Endometrium (tissue), 2 donors: ENCODE data around the gene PDGFB.

ENCODE experiments used
- FAIRE-seq: peaks from 2 replicates; lab custom pipeline; 2012; peaks lifted over from hg19 to GRCh38; lab: Jason Lieb, UNC
- donor health status: control.
- donor health status: control.

PDGFB gene

GRCh38 chr22:39253435-39254070 lies 8.8 kb upstream of the PDGFB start:
- FAIRE-seq: no peak

- FAIRE-seq: no peak
These were observed 8.0 kb upstream of the PDGFB start for GRCh38 chr22:39252461-39253434.

DNA sequence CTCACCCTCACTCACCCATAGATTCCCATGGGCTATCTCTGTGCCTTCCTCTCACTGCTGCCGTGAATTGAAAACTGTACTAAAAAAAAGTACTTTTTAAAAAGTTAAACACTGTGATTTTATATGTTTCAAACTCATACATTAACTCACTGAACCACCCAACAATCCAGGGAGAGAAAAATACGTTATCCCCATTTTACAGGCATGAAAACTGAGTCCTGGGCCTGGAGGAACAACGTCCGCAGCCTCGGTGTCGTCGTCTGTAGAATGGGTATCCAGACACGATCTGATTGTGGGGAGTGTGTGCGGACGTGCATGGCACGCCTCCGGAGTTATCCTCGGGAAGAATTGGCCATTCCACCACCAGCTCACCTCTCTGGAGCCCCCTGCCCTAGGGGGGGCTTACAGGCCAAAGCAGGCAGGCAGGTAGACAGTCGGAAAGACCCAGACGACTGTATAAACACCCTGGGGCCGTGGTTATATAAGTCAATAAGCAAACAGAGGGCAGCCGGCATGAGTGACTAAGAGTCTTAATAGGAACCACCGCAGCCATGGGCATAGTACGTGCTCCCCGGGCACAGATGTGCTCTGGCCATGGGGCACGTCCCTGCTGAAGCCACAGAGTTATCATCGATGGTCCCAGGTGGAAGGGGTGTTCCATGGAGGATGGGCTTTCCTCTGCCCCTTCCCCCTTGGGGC lies 7.1 kb upstream of the PDGFB start:
- FAIRE-seq: no peak

DNA sequence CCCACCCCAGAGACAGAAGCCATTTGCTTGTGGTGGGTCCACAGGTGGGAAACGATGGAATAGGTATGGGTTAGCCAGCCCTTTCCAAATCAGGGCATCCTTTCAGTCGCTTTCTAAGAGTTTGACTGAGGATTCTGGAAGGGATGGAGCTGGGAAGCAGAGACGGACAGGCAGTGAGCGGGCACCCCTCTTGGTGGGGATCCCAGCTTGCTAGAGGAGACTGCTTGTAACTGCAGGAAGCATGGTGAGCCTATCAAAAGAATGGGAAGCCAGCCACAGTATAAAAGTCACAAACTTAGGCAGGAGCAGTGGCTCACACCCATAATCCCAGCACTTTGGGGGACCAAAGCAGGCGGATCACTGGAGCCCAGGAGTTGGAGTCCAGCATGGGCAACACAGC lies 6.1 kb upstream of the PDGFB start:
- FAIRE-seq: no peak

DNA sequence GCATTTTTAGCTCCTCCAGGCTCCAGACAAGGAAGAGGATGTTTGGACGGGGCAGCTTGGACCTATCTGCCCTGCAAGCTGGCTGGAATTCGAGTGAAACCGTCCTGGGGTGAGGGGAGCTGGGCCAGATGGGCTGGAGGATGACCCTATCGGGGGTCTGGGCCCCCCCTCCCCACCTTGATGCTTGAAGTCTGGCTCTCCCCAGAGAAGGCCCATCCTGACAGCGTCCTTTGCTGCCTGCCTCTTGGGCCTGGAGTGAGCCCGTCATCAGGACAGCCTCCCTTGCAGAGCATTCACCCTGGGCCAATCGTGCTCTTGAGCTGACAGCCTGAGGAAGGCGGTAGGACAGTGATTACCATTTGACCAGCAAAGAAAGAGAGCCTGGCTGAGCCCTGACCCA lies 5.3 kb upstream of the PDGFB start:
- FAIRE-seq: no peak

DNA sequence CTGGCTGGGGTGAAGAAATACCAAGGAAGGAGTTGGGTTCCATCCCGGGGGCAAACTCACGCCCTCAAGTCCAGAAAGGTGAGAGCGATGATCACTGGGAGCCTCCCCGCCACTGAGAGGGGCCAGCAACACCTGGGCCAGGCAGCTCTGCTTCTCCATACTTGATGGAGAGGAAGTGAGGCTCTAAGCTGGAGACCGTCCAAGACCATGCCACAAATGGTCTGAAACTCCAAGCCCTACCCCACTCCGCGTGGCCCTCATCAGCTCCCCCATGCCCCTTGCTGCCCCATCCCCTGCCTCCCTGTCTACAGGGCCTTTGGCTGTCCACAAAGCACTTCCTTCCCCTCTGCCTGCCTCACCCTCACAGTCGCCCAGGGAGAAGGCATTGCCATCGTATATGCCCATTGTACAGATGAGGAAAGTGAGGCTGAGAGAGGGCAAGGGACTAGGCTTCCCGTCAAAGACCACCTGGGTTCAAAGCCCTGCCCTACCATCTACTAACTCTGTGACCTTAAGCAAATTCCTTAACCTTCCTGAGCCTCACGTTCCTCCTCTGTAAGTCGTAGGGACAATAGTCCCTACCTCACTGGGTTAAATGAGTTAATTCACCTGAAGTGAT lies 4.4 kb upstream of the PDGFB start:
- no peak for FAIRE-seq

DNA sequence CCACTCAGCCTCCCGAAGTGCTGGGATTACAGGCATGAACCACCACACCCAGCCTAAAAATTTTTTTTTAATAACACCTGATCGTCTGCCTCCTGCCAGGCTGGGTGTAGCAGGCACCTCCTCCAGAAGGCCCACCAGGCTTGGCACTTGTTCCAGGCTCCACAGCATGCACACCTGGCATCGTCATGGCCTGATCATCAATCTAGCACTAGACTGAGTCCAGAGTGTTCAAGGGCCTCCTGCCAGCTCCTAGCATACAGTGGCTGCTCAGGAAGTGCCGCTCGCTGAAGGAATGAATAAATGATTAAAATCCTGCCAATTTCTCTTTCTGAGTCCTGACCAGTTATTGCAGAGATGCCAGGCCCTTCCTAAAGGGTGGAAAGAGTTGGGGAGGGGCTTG lies 3.5 kb upstream of the PDGFB start:
- no peak for FAIRE-seq

GRCh38 chr22:39247361-39247760 lies 2.6 kb upstream of the PDGFB start:
- no peak for FAIRE-seq

GRCh38 chr22:39246690-39247332 lies 2.0 kb upstream of the PDGFB start:
- FAIRE-seq: no peak

DNA sequence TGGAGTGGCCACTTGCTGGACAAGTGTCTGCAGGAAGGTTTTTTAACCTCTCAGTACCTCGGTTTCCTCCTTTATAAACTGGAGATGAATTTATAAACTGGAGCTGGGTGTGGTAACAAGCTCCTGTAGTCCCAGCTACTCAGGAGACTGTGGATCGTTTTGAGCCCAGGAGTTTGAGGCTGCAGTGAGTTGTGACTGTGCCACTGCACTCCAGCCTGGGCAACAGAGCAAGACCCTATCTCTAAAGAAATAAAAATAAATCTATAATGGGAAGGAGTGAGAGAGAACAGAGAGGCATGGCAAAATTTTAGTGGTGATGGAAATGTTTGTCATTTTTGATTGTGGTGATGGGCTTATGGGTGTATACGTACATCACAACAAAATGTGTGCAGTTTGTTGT lies 1.4 kb upstream of the PDGFB start:
- FAIRE-seq: no peak

- FAIRE-seq: no peak
These were observed 603 bp upstream of the PDGFB start for GRCh38 chr22:39245130-39246039.

DNA sequence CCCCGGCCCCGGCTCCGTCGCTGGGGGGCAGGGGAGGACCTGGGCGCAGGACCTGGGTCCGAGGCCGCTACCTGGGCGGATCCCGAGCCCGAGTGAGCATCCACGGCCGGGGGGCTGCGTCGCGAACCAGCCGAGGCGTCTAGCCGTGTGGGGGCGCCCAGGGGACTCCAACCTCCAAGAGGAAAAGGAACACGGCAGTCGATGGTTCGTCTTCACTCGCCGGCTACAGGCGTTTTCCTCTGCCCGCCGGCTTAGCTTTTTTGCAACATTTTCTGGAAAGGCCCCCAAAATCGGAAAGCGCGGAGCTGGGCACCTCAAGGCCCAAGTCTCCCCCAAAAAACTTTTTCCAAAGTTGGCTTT lies 666 bp downstream of the PDGFB start:
- no peak for FAIRE-seq

- FAIRE-seq: no peak
These were observed 1.2 kb downstream of the PDGFB start for GRCh38 chr22:39243439-39244135.

GRCh38 chr22:39242595-39243438 lies 2.0 kb downstream of the PDGFB start:
- no peak for FAIRE-seq

DNA sequence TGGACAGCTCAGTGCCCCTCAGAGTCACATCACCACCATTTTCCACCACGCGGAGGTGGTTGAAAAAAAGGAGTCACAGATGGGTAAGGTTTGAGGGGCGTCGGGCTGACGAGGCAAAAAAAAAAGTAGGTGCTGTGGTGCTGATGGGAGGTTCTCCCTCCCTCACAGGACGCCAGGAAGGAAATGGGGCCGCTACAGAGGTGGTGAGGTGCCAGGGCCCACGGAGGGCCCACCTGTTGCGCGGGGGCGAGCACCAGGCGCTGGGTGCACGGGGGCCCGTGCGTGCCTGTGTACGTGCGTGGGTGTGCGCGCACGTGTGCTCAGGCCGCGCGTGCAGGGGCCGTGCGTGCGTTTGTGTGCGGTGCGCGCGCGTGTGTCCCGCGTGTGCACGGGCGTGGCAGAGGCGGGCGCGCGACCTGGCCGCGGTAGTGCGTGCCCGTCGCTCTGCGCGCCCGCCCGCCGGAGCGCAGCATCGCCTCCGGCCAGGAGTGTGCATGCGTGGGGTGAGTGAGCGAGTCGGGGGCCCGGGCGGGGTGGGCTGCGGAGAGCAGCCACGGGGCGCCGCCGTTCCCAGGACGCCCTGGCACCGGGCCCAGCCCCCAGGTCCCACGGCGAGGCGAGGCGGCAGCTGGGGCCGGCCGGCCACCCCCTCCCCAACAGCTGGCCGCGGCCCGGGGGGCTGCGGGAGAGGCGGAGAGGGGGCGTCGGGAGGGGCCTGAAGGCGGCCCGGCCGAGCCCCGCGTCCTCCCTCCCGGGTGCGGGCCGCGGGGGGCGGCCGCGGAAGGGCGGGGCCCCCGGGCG lies 2.8 kb downstream of the PDGFB start:
- FAIRE-seq: no peak

GRCh38 chr22:39240831-39241793 lies 3.7 kb downstream of the PDGFB start:
- FAIRE-seq: no peak
